Esophagus squamous epithelium (tissue), 4 donors: ENCODE results near the gene TMEM256.

Experiments used
- POLR2A ChIP-seq, 4 donors: fragments of 450-650 bp; IDR thresholded peaks; one replicate each; pipeline ENCODE4 v1.6.1; 2017; ENCODE audit warnings: antibody characterized with exemption in 4 of 4, mild to moderate bottlenecking in 4 of 4, moderate library complexity in 3 of 4
- TF ChIP-seq, protein P1 (sequence below), 6 experiments: fragments of 450-650 bp in 4 of 6; fragments of 200-600 bp in 2 of 6; sonication (generic) in 2 of 6; IDR thresholded peaks; one replicate each; pipeline ENCODE4 v1.5.1; 2016 to 2019; ENCODE audit warnings: antibody characterized with exemption in 6 of 6, mild to moderate bottlenecking in 4 of 6, moderate library complexity in 4 of 6

- no peak for TF ChIP-seq POLR2A (IDR thresholded peaks at IDR 0.05)
- TF ChIP-seq, protein P1, sequence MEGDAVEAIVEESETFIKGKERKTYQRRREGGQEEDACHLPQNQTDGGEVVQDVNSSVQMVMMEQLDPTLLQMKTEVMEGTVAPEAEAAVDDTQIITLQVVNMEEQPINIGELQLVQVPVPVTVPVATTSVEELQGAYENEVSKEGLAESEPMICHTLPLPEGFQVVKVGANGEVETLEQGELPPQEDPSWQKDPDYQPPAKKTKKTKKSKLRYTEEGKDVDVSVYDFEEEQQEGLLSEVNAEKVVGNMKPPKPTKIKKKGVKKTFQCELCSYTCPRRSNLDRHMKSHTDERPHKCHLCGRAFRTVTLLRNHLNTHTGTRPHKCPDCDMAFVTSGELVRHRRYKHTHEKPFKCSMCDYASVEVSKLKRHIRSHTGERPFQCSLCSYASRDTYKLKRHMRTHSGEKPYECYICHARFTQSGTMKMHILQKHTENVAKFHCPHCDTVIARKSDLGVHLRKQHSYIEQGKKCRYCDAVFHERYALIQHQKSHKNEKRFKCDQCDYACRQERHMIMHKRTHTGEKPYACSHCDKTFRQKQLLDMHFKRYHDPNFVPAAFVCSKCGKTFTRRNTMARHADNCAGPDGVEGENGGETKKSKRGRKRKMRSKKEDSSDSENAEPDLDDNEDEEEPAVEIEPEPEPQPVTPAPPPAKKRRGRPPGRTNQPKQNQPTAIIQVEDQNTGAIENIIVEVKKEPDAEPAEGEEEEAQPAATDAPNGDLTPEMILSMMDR (IDR thresholded peaks at IDR 0.05) = no peak
Measured at GRCh38 chr17:7355573-7355972, 48.3 kb downstream of the TMEM256 start.
